HS-27A (cell line): ENCODE data around the gene PLCXD3.
"Not testable (repeated sequence)": the region's sequence is repeated elsewhere in the genome, so short reads cannot be mapped to it uniquely, and the experiment has no call there.

Source experiments
- DNase-seq: peaks from one replicate; pipeline ENCODE4 v3.0.0-alpha.2; 2012; ENCODE audit warnings: low read depth, missing footprints

Gene PLCXD3

DNA sequence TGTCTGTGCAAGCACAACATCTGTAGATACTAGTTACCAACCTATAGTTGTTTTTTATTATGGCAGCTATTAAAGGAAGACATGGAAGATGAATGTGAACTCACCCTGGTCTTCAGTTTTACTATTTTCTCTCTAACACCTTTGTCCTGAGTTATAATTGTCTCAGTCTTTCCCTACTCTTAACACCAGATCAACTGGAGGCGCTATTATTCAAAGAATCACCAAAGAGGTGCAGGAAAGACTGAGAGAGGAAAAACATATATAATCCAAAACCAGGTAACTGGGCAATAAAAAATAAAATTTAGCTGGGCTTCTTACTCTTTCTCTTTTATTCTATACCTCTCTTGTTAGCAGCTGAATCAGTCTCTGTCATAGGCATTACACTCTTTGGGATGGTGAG is 162.8 kb downstream of the PLCXD3 start:
- DNase-seq, result no peak

DNA sequence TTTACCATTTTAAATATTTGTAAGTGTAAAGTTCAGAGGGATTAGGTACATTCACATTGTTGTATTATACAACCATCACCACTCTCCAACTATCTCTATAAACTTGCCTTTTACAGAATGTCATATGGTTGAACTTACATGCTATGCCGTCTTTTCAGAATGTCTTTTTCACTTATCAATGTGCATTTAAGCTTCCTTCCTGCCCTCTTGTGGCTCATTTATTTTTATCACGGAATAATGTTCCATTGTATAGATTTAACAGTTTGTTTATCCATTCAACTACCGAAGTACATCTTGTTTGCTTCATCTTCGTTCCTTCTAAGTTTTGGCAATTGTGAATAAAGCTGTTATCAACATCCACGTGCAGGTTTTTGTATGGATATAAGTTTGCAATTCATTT is 163.8 kb downstream of the PLCXD3 start:
- DNase-seq, result no peak

DNA sequence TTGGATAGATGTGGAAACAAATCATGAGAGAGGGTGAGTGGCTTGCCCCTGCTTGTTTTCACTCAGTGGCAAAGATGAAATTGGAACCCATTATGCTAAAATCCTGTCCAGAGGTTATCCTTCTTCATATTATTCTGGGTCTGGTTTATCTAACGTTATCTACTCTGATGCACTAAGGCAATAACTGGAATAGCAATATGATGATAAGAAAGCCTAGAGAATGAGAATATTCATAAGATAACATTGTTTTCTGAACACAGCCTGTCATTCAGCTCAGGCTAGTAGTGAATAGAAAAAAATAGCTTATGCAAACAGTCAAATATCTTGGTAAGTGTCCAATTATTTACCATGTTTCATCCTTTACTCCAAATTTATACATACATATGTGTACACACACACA is 165.1 kb downstream of the PLCXD3 start:
- no peak for DNase-seq

DNA sequence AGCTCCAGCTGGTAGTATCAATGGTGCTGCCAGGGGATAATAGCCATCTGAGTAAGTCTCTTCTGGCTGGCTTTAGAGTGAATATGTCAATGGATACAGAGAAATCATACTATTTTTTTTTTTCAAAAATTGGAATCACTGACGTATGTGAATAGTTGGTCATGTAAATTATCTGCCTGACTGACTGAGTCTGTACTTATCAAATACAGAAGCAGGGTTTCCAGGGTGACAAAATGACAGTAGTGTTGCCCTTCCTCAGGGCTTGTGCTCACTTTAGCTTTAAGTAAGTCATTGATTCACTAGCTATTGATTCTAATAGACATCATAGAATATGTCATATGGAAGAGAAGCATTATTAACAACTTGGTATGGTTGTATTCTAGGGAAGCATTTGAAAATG is 171.1 kb downstream of the PLCXD3 start:
- DNase-seq, result no peak

DNA sequence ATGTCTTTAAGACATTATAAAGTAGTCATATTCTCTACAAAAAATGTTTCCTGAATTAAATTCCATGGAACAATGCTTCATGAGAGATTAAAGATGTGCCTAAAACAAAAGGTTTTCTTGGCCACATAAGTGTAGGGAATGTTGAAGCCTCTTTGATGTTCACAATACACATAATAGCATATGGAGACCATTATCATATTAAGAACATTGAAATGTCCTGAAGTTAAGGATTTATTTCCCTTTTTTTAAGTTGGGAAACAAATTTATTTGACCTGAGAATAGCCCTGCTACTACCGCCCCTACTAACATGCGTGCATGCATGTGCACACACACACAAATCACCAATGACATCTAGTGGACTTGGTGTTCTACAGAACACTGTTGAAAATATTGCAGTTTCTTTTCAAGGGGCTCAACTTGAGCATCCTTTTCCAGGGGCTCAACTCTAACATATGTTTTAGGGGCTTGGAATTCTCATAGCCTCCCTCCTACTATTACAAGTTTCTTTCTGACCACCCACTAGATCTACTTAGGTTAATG is 172.2 kb downstream of the PLCXD3 start:
- DNase-seq, result no peak

- no peak for DNase-seq
These were observed 172.7 kb downstream of the PLCXD3 start for GRCh38 chr5:41337724-41338123.

DNA sequence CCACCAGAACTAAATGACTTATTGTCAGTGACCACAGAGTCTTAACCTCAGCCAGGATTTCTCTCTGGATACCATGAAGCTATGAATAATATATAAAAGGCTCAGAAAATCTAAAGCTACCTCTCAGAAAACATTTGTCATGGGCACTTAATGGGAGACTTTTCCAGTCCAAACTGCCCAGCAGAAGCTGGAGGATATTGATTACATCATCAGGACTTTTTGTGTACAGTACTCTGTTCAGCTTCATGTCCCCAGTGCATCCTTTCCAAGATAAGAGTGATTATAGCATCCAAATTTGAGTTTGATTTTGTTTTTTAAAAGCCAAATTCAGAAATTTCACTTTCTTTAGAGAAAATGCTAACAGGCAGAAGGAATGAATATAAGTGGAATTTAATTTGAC is 173.2 kb downstream of the PLCXD3 start:
- no peak for DNase-seq

- no peak for DNase-seq
These were observed 173.9 kb downstream of the PLCXD3 start for GRCh38 chr5:41336471-41336870.

DNA sequence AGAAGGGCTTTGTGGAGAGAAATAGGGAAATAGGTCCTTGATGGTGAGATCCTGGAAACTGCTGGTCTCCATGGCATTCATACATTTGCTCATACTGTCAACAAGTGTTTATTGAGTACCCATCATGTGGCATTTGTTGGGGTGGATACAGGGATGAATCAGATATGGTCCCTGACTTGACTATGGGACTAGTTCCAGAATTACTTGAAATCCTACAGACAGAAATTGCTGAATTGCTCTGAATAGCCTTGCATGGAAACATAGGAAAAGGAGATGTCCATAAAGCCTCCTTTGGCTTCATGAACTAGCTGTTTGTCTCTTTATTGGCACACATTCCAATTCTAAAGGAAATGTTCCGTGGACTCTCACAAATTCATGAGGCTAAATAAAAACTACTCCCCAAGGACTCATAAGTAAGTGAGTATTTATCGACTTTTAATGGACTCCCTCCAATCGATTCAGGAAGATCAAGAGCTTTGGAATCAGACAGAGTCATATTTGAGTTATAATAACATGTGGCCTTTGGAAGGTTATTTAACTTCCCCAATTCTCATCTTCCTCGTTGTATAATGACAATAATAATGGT is 174.7 kb downstream of the PLCXD3 start:
- no peak for DNase-seq

DNA sequence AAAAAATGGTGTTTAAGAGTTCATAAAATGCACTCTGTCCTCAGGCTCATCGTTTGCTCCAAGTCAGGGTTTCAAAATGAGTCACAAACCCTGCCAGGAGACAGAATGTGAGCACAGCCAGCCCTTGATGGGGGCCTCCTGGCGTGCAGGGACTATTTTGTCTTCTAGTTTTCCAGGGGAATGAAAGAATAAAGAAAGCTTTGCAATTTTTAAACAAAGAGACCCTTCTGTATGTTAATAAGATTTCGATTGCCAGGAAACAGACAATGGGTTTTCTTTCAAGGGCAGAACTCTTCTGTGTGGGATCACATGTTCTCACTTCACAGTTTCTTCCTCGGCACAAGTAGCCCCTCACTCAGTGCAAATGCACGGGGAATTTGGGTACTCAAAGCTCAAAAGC is 175.6 kb downstream of the PLCXD3 start:
- DNase-seq, result no peak

DNA sequence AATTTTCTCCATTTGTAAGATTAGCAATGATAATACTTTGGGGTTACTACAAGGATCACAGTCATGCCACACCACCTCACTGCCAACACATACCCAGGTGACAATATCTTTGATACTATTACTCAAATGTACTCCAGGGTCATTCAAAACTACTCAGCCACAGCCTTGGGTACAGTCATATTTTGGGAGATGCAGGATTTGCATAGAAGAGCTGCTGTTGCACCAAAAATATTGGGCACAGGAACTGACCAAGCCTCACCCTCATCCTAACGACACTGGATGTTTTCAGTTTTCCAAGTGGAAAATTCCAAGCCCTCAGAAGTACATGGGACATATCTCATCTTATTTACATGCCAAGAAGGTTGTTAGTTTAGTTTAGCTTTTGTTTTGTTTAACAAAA is 176.2 kb downstream of the PLCXD3 start:
- no peak for DNase-seq

GRCh38 chr5:41325074-41325473 is 185.3 kb downstream of the PLCXD3 start:
- no peak for DNase-seq

- not testable (repeated sequence) for DNase-seq
These were observed 187.6 kb downstream of the PLCXD3 start for GRCh38 chr5:41322826-41323225.

DNA sequence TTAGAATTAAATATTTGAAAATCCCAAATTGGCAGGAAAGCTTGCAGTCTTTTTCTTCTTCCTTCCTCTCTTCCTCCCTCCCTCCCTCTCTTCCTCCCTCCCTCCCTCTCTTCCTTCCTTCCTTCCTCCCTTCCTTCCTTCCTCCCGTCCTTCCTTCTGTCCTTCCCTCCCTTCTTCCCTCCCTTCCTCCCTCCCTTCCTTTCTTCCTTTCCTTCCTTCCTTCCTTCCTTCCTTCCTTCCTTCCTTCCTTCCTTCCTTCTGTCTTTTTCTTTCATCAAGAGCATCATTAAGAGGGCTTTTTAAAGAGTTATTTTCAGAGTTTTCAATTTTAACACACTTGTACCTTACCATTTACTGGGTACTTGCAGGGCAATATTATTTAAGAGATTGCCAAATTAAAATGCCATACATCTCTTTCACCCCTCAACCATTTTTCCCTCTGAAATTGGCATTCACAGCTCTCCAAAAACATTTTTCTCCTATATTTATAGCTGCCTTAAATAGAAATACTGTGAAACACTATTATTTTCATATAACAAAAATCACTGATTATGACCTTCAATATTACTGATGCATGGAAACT is 197.8 kb downstream of the PLCXD3 start:
- no peak for DNase-seq

DNA sequence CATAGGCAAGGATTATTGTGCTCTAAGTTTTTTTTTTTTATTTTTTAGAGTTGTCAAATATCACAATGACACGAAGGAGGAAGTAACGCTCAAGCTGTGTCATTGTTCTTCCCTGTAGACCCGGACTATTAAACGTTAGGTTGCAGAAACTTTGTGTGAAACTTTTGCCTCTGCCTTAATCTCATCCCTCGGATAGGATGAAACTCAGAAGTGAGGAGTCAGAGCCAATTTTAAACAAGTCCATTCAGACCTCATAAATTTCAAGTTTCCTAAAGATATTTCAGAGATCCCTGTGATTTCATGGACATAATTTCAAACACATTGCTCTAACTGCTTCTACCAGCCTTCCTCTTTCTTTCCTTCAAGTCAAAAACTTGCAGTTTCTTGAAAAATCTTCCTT is 198.3 kb downstream of the PLCXD3 start:
- no peak for DNase-seq

DNA sequence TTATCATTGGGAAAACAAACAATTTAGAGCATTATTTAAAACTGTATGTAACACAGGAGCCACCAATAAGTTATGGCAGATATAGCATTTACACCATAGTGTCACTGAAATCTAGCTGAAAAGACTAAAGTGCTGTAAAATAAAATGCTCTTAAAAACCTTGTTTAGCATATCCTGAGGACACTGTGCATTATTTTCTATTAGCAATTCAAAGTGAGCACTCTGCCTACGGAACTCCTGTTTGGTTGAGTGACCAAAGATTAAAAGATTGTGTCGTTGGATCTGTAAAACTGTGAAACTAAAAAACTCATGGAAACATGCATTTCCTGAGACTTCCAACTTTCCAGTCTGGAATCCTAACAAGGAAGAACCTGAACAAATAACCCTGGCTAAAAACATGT is 201.1 kb downstream of the PLCXD3 start:
- DNase-seq, result no peak

- DNase-seq, result no peak
These were observed 204.4 kb downstream of the PLCXD3 start for GRCh38 chr5:41306005-41306404.

GRCh38 chr5:41305056-41305455 is 205.3 kb downstream of the PLCXD3 start:
- DNase-seq, result no peak

DNA sequence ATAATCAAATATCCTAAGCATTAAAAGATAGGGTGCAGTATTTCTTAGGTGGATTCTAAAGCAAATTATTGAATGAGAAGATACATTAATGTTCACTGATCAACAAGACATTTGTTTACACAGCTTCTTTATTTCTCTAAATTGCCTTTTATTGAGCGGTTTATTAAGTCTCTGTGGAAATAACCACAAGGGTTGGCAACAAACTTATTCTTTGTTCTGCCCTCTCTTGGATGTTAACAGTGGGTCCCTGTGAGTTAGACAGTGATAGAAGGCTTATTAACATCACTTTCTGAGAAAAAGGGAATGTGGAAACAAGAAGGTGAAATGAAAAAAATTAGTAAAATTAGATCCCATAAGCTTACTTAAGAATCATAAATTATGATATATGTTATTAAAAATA is 214.3 kb downstream of the PLCXD3 start:
- DNase-seq, result no peak

DNA sequence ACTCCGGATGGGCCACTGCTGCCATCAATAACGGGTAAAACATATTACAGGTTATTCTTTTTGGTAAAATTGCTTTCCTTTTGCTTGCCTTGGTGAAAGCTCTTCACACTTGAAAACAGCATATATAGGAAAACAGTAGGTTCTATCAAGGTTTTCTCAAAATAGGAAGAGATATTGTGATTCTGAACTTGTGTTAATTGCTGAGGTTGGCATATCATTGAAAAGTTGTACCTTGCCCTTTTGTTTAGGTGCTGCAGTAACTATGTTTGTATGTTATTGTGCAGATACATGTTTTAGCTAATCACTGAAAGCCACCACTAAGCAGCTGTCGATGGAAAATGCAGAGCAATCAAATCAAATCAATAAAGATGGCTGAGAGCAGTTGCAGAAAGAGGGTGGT is 219.1 kb downstream of the PLCXD3 start:
- no peak for DNase-seq

- DNase-seq, result no peak
These were observed 219.6 kb downstream of the PLCXD3 start for GRCh38 chr5:41290810-41291209.

DNA sequence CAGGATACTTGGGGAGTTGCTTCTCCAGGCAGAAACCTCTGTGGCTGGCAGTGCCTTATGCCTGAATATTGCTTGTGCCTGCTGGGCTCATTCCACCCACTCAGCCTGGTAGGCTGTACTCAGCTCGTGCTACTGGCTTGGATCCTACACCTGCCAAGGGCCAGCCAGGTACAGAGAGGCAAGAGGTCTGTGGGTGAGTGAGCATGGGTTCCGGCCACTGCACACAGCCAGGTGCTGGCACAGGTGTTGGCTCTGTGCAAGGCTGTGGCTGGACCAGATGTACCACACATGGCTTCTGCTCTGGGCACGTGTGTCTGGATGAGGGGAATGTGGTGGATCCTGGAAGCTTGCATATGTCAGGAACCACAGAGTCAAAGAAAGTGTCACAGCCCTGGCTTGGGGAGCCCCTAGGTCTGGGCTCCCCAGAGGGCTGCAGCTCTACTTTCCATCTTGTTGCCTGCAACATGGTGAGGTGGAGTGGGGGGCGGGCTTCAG is 220.4 kb downstream of the PLCXD3 start:
- no peak for DNase-seq

DNA sequence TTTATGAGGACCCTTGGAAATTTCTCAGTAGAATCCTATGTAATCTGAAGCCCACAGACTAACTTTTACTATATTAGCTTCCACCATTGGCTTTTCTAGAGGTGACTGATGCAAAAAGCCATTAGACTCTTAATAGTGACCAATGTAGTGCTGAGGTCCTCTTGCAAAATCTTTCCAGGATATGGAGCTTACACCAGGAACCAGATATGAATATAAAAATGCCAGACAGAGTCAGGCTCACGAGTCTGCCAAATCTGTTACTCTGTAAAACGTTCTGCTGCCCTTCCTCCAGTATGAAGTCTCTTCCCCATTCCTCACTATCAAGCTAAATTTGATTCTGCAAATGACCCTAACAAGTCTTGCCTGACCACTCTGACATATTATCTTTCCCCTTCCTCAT is 223.7 kb downstream of the PLCXD3 start:
- no peak for DNase-seq

GRCh38 chr5:41286165-41286564 is 224.2 kb downstream of the PLCXD3 start:
- no peak for DNase-seq
